ENCODE data around the gene PSMB10.

The PSMB10 gene

GRCh38 chr16:67946128-67946569 is 9.5 kb upstream of the PSMB10 start:
- no peaks in the 10 kb centered on the region for H3K27me3 ChIP-seq (ENCODE audit: low read depth, low read length)
- H3K4me3 ChIP-seq (ENCODE audit: low read depth in 1 of 2, low read length in 2 of 2): no peak overlapping the region
- no peaks in the 10 kb centered on the region for H3K9me3 ChIP-seq (ENCODE audit: control insufficient read depth in 1 of 2, low read length in 2 of 2)
- no peak overlapping the region for H3K27ac ChIP-seq (ENCODE audit: low read length)
- H3K4me1 ChIP-seq (ENCODE audit: control insufficient read depth in 1 of 2, insufficient read depth in 2 of 2, low read length in 2 of 2): peaks cover 0 to 42% of the 10 kb centered on the region in 2 donors
- peaks cover 51 to 89% of the 10 kb centered on the region in 2 donors for H3K36me3 ChIP-seq (ENCODE audit: control insufficient read depth in 1 of 2, insufficient read depth in 2 of 2, low read length in 2 of 2)

- H3K4me3 ChIP-seq (ENCODE audit: low read depth in 1 of 2, low read length in 2 of 2): no peak overlapping the region
- peaks cover 45 to 82% of the 10 kb centered on the region in 2 donors for H3K36me3 ChIP-seq (ENCODE audit: control insufficient read depth in 1 of 2, insufficient read depth in 2 of 2, low read length in 2 of 2)
- no peaks in the 10 kb centered on the region for H3K27me3 ChIP-seq (ENCODE audit: low read depth, low read length)
- no peak overlapping the region for H3K27ac ChIP-seq (ENCODE audit: low read length)
- peaks cover 0 to 38% of the 10 kb centered on the region in 2 donors for H3K4me1 ChIP-seq (ENCODE audit: control insufficient read depth in 1 of 2, insufficient read depth in 2 of 2, low read length in 2 of 2)
- no peaks in the 10 kb centered on the region for H3K9me3 ChIP-seq (ENCODE audit: control insufficient read depth in 1 of 2, low read length in 2 of 2)
These were observed 8.8 kb upstream of the PSMB10 start for GRCh38 chr16:67945392-67945933.

GRCh38 chr16:67944690-67945391 is 8.2 kb upstream of the PSMB10 start:
- H3K4me1 ChIP-seq (ENCODE audit: control insufficient read depth in 1 of 2, insufficient read depth in 2 of 2, low read length in 2 of 2): peaks cover 0 to 42% of the 10 kb centered on the region in 2 donors
- H3K4me3 ChIP-seq (ENCODE audit: low read depth in 1 of 2, low read length in 2 of 2): no peak overlapping the region
- peak overlapping the region; percentile 31 for H3K27ac ChIP-seq (ENCODE audit: low read length)
- H3K9me3 ChIP-seq (ENCODE audit: control insufficient read depth in 1 of 2, low read length in 2 of 2): no peaks in the 10 kb centered on the region
- no peaks in the 10 kb centered on the region for H3K27me3 ChIP-seq (ENCODE audit: low read depth, low read length)
- H3K36me3 ChIP-seq (ENCODE audit: control insufficient read depth in 1 of 2, insufficient read depth in 2 of 2, low read length in 2 of 2): peaks cover 40 to 79% of the 10 kb centered on the region in 2 donors

GRCh38 chr16:67943619-67944504 is 7.2 kb upstream of the PSMB10 start, which contains the start of gene LCAT:
TSS of gene LCAT (minus strand) at chr16:67944120. CDS start at chr16:67944101, 19 bp downstream.
- Histone ChIP-seq H3K4me1 (ENCODE audit: control insufficient read depth in 1 of 2, insufficient read depth in 2 of 2, low read length in 2 of 2) (peaks cover 0 to 43% of the 10 kb centered on the region in 2 donors), H3K9me3 (ENCODE audit: control insufficient read depth in 1 of 2, low read length in 2 of 2) (no peaks in the 10 kb centered on the region), H3K36me3 (ENCODE audit: control insufficient read depth in 1 of 2, insufficient read depth in 2 of 2, low read length in 2 of 2) (peaks cover 37 to 75% of the 10 kb centered on the region in 2 donors), H3K27me3 (ENCODE audit: low read depth, low read length) (no peaks in the 10 kb centered on the region), H3K4me3 (ENCODE audit: low read depth in 1 of 2, low read length in 2 of 2) (no peak within 1 kb of the TSS), H3K27ac (ENCODE audit: low read length) (peak within 1 kb of the TSS; percentile 31)

GRCh38 chr16:67943256-67943618 is 6.6 kb upstream of the PSMB10 start:
- Histone ChIP-seq H3K36me3 (ENCODE audit: control insufficient read depth in 1 of 2, insufficient read depth in 2 of 2, low read length in 2 of 2) (peaks cover 31 to 69% of the 10 kb centered on the region in 2 donors), H3K4me3 (ENCODE audit: low read depth in 1 of 2, low read length in 2 of 2) (no peak overlapping the region), H3K27me3 (ENCODE audit: low read depth, low read length) (no peaks in the 10 kb centered on the region), H3K4me1 (ENCODE audit: control insufficient read depth in 1 of 2, insufficient read depth in 2 of 2, low read length in 2 of 2) (peaks cover 0 to 43% of the 10 kb centered on the region in 2 donors), H3K9me3 (ENCODE audit: control insufficient read depth in 1 of 2, low read length in 2 of 2) (no peaks in the 10 kb centered on the region), H3K27ac (ENCODE audit: low read length) (no peak overlapping the region)

- Histone ChIP-seq H3K27ac (ENCODE audit: low read length) (no peak overlapping the region), H3K4me1 (ENCODE audit: control insufficient read depth in 1 of 2, insufficient read depth in 2 of 2, low read length in 2 of 2) (peaks cover 0 to 43% of the 10 kb centered on the region in 2 donors), H3K36me3 (ENCODE audit: control insufficient read depth in 1 of 2, insufficient read depth in 2 of 2, low read length in 2 of 2) (peaks cover 26 to 63% of the 10 kb centered on the region in 2 donors), H3K27me3 (ENCODE audit: low read depth, low read length) (no peaks in the 10 kb centered on the region), H3K4me3 (ENCODE audit: low read depth in 1 of 2, low read length in 2 of 2) (no peak overlapping the region), H3K9me3 (ENCODE audit: control insufficient read depth in 1 of 2, low read length in 2 of 2) (no peaks in the 10 kb centered on the region)
These were observed 6.0 kb upstream of the PSMB10 start for GRCh38 chr16:67942510-67943255.

GRCh38 chr16:67942200-67942509 is 5.5 kb upstream of the PSMB10 start:
- Histone ChIP-seq H3K9me3 (ENCODE audit: control insufficient read depth in 1 of 2, low read length in 2 of 2) (no peaks in the 10 kb centered on the region), H3K27ac (ENCODE audit: low read length) (no peak overlapping the region), H3K27me3 (ENCODE audit: low read depth, low read length) (no peaks in the 10 kb centered on the region), H3K36me3 (ENCODE audit: control insufficient read depth in 1 of 2, insufficient read depth in 2 of 2, low read length in 2 of 2) (peaks cover 22 to 58% of the 10 kb centered on the region in 2 donors), H3K4me3 (ENCODE audit: low read depth in 1 of 2, low read length in 2 of 2) (no peak overlapping the region), H3K4me1 (ENCODE audit: control insufficient read depth in 1 of 2, insufficient read depth in 2 of 2, low read length in 2 of 2) (peaks cover 0 to 48% of the 10 kb centered on the region in 2 donors)

GRCh38 chr16:67941469-67942199 is 5.0 kb upstream of the PSMB10 start:
- H3K36me3 ChIP-seq (ENCODE audit: control insufficient read depth in 1 of 2, insufficient read depth in 2 of 2, low read length in 2 of 2): peaks cover 21 to 53% of the 10 kb centered on the region in 2 donors
- peaks cover 0 to 52% of the 10 kb centered on the region in 2 donors for H3K4me1 ChIP-seq (ENCODE audit: control insufficient read depth in 1 of 2, insufficient read depth in 2 of 2, low read length in 2 of 2)
- no peaks in the 10 kb centered on the region for H3K27me3 ChIP-seq (ENCODE audit: low read depth, low read length)
- H3K9me3 ChIP-seq (ENCODE audit: control insufficient read depth in 1 of 2, low read length in 2 of 2): no peaks in the 10 kb centered on the region
- no peak overlapping the region for H3K27ac ChIP-seq (ENCODE audit: low read length)
- no peak overlapping the region for H3K4me3 ChIP-seq (ENCODE audit: low read depth in 1 of 2, low read length in 2 of 2)

- Histone ChIP-seq H3K4me1 (ENCODE audit: control insufficient read depth in 1 of 2, insufficient read depth in 2 of 2, low read length in 2 of 2) (peaks cover 0 to 48% of the 10 kb centered on the region in 2 donors), H3K4me3 (ENCODE audit: low read depth in 1 of 2, low read length in 2 of 2) (no peak overlapping the region), H3K36me3 (ENCODE audit: control insufficient read depth in 1 of 2, insufficient read depth in 2 of 2, low read length in 2 of 2) (peaks cover 10 to 42% of the 10 kb centered on the region in 2 donors), H3K27ac (ENCODE audit: low read length) (no peak overlapping the region), H3K9me3 (ENCODE audit: control insufficient read depth in 1 of 2, low read length in 2 of 2) (no peaks in the 10 kb centered on the region), H3K27me3 (ENCODE audit: low read depth, low read length) (no peaks in the 10 kb centered on the region)
These were observed 3.9 kb upstream of the PSMB10 start for GRCh38 chr16:67940446-67941089.
